H1 (cell line): ENCODE data around the gene UBE2G2. TPM values are rescaled to one million over a fixed set of nuclear protein-coding genes. Genes with fewer than 3 reads are reported as not detected.

Experiments used
- CTCF ChIA-PET: fragments of 300-600 bp; sonication (Branson Sonifier 250); formaldehyde crosslinking; loops from one replicate; lab custom pipeline; 2021; ENCODE audit not compliant: partially characterized antibody; lab: Charles Lee
- POLR2A ChIA-PET: fragments of 300-600 bp; sonication (Branson Sonifier 250); formaldehyde crosslinking; loops from one replicate; lab custom pipeline; 2021; ENCODE audit warnings: inconsistent platforms; ENCODE audit not compliant: partially characterized antibody; lab: Charles Lee
- DNase-seq, 2 experiments: peaks; one replicate each; pipeline versions ENCODE4 v3.0.0 to v3.0.0-alpha.2; 2010 to 2022; ENCODE audit warnings: low spot score in 2 of 2, low read depth in 1 of 2, mixed read lengths in 1 of 2
- FAIRE-seq: peaks from 2 replicates; lab custom pipeline; 2011; peaks lifted over from hg19 to GRCh38; lab: Jason Lieb, UNC
- H2AFZ ChIP-seq: 2 replicates; pipeline ENCODE4 v1.8.1; 2012; ENCODE audit warnings: low read length, inconsistent platforms
- H2AK5ac ChIP-seq: 2 replicates; pipeline ENCODE4 v1.6.1; 2013; ENCODE audit warnings: low read depth, low read length
- H2BK120ac ChIP-seq: replicated peaks from 2 replicates; pipeline ENCODE3; 2013; ENCODE audit warnings: low read depth, low read length, inconsistent platforms
- H2BK12ac ChIP-seq: 2 replicates; pipeline ENCODE4 v1.6.1; 2013; ENCODE audit warnings: low read depth, low read length
- H2BK15ac ChIP-seq: 2 replicates; pipeline ENCODE4 v1.6.1; 2013; ENCODE audit warnings: low read length
- H2BK20ac ChIP-seq: 2 replicates; pipeline ENCODE4 v1.6.1; 2013; ENCODE audit warnings: low read length
- H2BK5ac ChIP-seq: 2 replicates; pipeline ENCODE4 v1.6.1; 2013; ENCODE audit warnings: low read depth, low read length
- H3K14ac ChIP-seq: 2 replicates; pipeline ENCODE4 v1.6.1; 2013; ENCODE audit warnings: inconsistent platforms; ENCODE audit not compliant: insufficient read length
- H3K18ac ChIP-seq: 2 replicates; pipeline ENCODE4 v1.6.1; 2013; ENCODE audit warnings: low read length; ENCODE audit errors: extremely low read depth
- H3K23ac ChIP-seq: 2 replicates; pipeline ENCODE4 v1.6.1; 2013; ENCODE audit warnings: inconsistent platforms; ENCODE audit not compliant: insufficient read length
- H3K23me2 ChIP-seq: 2 replicates; pipeline ENCODE4 v1.6.1; 2013; ENCODE audit warnings: low read depth, low read length
- H3K27ac ChIP-seq: 2 replicates; pipeline ENCODE4 v1.6.1; 2011; ENCODE audit warnings: low read depth, low read length, inconsistent platforms
- H3K27me3 ChIP-seq, 4 experiments: replicated peaks in 1 of 4; 1 replicate in 1 of 4; 2 replicates in 3 of 4; pipeline versions ENCODE4 v1.6.1 to v1.8.1; 2011 to 2013; ENCODE audit warnings: low read length in 3 of 4, mild to moderate bottlenecking in 3 of 4, inconsistent platforms in 2 of 4, mixed read lengths in 2 of 4, moderate library complexity in 1 of 4; ENCODE audit not compliant: control insufficient read depth in 3 of 4, insufficient read depth in 3 of 4; ENCODE audit errors: extremely low read depth in 1 of 4
- H3K36me3 ChIP-seq, 4 experiments: 2 replicates each; pipeline versions ENCODE4 v1.6.1 to v1.8.1; 2011 to 2013; ENCODE audit warnings: mild to moderate bottlenecking in 4 of 4, low read length in 3 of 4, moderate library complexity in 2 of 4, control low read depth in 1 of 4, inconsistent platforms in 1 of 4; ENCODE audit not compliant: insufficient read depth in 4 of 4, control insufficient read depth in 2 of 4
- H3K4ac ChIP-seq: replicated peaks from 2 replicates; pipeline ENCODE3; 2013; ENCODE audit warnings: low read length, low read depth, mixed read lengths, inconsistent platforms; ENCODE audit not compliant: insufficient read length
- H3K4me1 ChIP-seq, 4 experiments: replicated peaks in 1 of 4; 1 replicate in 1 of 4; 2 replicates in 3 of 4; pipeline versions ENCODE4 v1.6.1 to v1.8.1; 2011 to 2013; ENCODE audit warnings: low read length in 3 of 4, inconsistent platforms in 2 of 4, mixed read lengths in 1 of 4; ENCODE audit not compliant: insufficient read depth in 4 of 4, control insufficient read depth in 3 of 4
- H3K4me2 ChIP-seq, 2 experiments: 2 replicates each; pipeline versions ENCODE4 v1.6.1 to v1.8.1; 2011 to 2013; ENCODE audit warnings: low read depth in 2 of 2, low read length in 2 of 2, control low read depth in 1 of 2, inconsistent platforms in 1 of 2, mild to moderate bottlenecking in 1 of 2; ENCODE audit not compliant: insufficient read depth in 1 of 2
- H3K4me3 ChIP-seq, 4 experiments: fragments of 200-600, 300-600 bp in 1 of 4; sonication (generic), shearing (Covaris generic), sonication (Bioruptor Twin) in 1 of 4; 2 replicates each; pipeline versions ENCODE4 v1.5.1 to v1.8.1; 2011 to 2016; ENCODE audit warnings: low read length in 4 of 4, low read depth in 3 of 4, control low read depth in 2 of 4, inconsistent platforms in 2 of 4, mild to moderate bottlenecking in 2 of 4, mixed read lengths in 1 of 4, moderate library complexity in 1 of 4; ENCODE audit not compliant: insufficient read depth in 2 of 4; ENCODE audit errors: extremely low read depth in 1 of 4
- H3K56ac ChIP-seq: replicated peaks from 2 replicates; pipeline ENCODE3; 2013; ENCODE audit warnings: low read depth, mild to moderate bottlenecking, mixed read lengths, low read length, inconsistent platforms; ENCODE audit not compliant: insufficient read length
- H3K79me1 ChIP-seq: 2 replicates; pipeline ENCODE4 v1.6.1; 2013; ENCODE audit warnings: low read depth, low read length, control low read depth
- H3K79me2 ChIP-seq, 2 experiments: 2 replicates each; pipeline versions ENCODE4 v1.6.1 to v1.8.1; 2012 to 2013; ENCODE audit warnings: low read length in 2 of 2, mild to moderate bottlenecking in 2 of 2, inconsistent platforms in 1 of 2; ENCODE audit not compliant: insufficient read depth in 2 of 2, control insufficient read depth in 1 of 2
- H3K9ac ChIP-seq, 4 experiments: replicated peaks in 1 of 4; 1 replicate in 1 of 4; 2 replicates in 3 of 4; pipeline versions ENCODE4 v1.6.1 to v1.8.1; 2011 to 2013; ENCODE audit warnings: low read depth in 3 of 4, low read length in 3 of 4, control low read depth in 2 of 4, mild to moderate bottlenecking in 2 of 4, moderate library complexity in 2 of 4, inconsistent platforms in 1 of 4; ENCODE audit errors: extremely low read depth in 1 of 4
- H3K9me3 ChIP-seq, 2 experiments: 2 replicates each; pipeline versions ENCODE4 v1.6.1 to v1.8.1; 2012 to 2013; ENCODE audit warnings: mild to moderate bottlenecking in 2 of 2, moderate library complexity in 2 of 2, control low read depth in 1 of 2, inconsistent platforms in 1 of 2, low read depth in 1 of 2, low read length in 1 of 2, mixed read lengths in 1 of 2; ENCODE audit not compliant: insufficient read depth in 2 of 2
- H4K20me1 ChIP-seq, 2 experiments: replicated peaks in 1 of 2; 2 replicates each; pipeline versions ENCODE3 to v1.8.1; 2011 to 2013; ENCODE audit warnings: inconsistent platforms in 2 of 2, low read length in 2 of 2, mild to moderate bottlenecking in 1 of 2; ENCODE audit not compliant: insufficient read depth in 2 of 2, control insufficient read depth in 1 of 2
- H4K5ac ChIP-seq: 2 replicates; pipeline ENCODE4 v1.6.1; 2013; ENCODE audit warnings: low read length, low read depth, mixed read lengths, inconsistent platforms; ENCODE audit not compliant: insufficient read length
- H4K8ac ChIP-seq: 2 replicates; pipeline ENCODE4 v1.8.0; 2013; ENCODE audit warnings: mild to moderate bottlenecking, moderate library complexity, low read length, inconsistent platforms; ENCODE audit not compliant: insufficient read depth; ENCODE audit errors: extremely low read depth
- H4K91ac ChIP-seq: replicated peaks from 2 replicates; pipeline ENCODE3; 2013; ENCODE audit warnings: low read length, mixed read lengths, inconsistent platforms; ENCODE audit not compliant: insufficient read length
- CBX8 ChIP-seq: fragments of 300-800, 300-1000 bp; sonication (generic); IDR thresholded peaks from 2 replicates; pipeline ENCODE4 v1.7.1; 2016; ENCODE audit warnings: low read depth, low read length, borderline replicate concordance
- CHD1 ChIP-seq: IDR thresholded peaks from 2 replicates; pipeline ENCODE4 v1.6.1; 2012; ENCODE audit warnings: low read depth, low read length, improper control_type of control experiment
- CREB1 ChIP-seq: IDR thresholded peaks from 2 replicates; pipeline ENCODE4 v1.6.1; 2012; ENCODE audit warnings: inconsistent platforms
- GTF2F1 ChIP-seq: IDR thresholded peaks from 2 replicates; pipeline ENCODE4 v1.6.1; 2012; ENCODE audit warnings: low read depth, low read length, improper control_type of control experiment, borderline replicate concordance
- JUN ChIP-seq: IDR thresholded peaks from 2 replicates; pipeline ENCODE4 v1.6.1; 2011; ENCODE audit warnings: low read depth, mild to moderate bottlenecking, improper control_type of control experiment, low read length
- PHF8 ChIP-seq: fragments of 200-600 bp; sonication (generic); conservative IDR thresholded peaks from 2 replicates; pipeline ENCODE4 v1.7.1; 2012; ENCODE audit warnings: low read depth, mild to moderate bottlenecking, inconsistent platforms, low read length, moderate library complexity
- RBBP5 ChIP-seq: IDR thresholded peaks from 2 replicates; pipeline ENCODE4 v1.7.1; 2012; ENCODE audit warnings: low read depth, mild to moderate bottlenecking, inconsistent platforms, low read length, moderate library complexity, borderline replicate concordance
- TAF1 ChIP-seq: IDR thresholded peaks from 2 replicates; pipeline ENCODE4 v1.6.1; 2011; ENCODE audit warnings: mild to moderate bottlenecking, low read depth, low read length
- TAF7 ChIP-seq: optimal IDR thresholded peaks from 2 replicates; pipeline ENCODE3; 2011; ENCODE audit warnings: low read depth, mild to moderate bottlenecking, inconsistent platforms, low read length, moderate library complexity, borderline replicate concordance
- TBP ChIP-seq: IDR thresholded peaks from 2 replicates; pipeline ENCODE4 v1.6.1; 2011; ENCODE audit warnings: low read depth, low read length, improper control_type of control experiment
- YY1 ChIP-seq: IDR thresholded peaks from 2 replicates; pipeline ENCODE4 v1.6.1; 2011; ENCODE audit warnings: low read depth, mild to moderate bottlenecking, low read length
- WGBS, 2 experiments: shearing (Covaris generic) in 1 of 2; methylation state at CpG; one replicate each; pipeline versions ENCODE4 v1.1.6 to v1.1.7; 2013 to 2015; ENCODE audit warnings: low lambda C conversion rate in 2 of 2, mixed read lengths in 2 of 2, inconsistent platforms in 1 of 2, low coverage in 1 of 2, missing lambda C conversion rate in 1 of 2; ENCODE audit not compliant: insufficient replicate concordance in 2 of 2, insufficient coverage in 1 of 2, insufficient read length in 1 of 2; ENCODE audit errors: extremely low coverage in 1 of 2, missing lambda C conversion rate in 1 of 2; 5-methylcytosine and 5-hydroxymethylcytosine counted together
- polyA plus RNA-seq, 7 experiments: library from polyadenylated mRNA; depleted of rRNA in 3 of 7; stranded (reverse) in 5 of 7; unstranded in 2 of 7; fragments of >200 nt in 5 of 7; fragments of 200-250 nt in 2 of 7; gene quantifications; 1 replicate in 5 of 7; 2 replicates in 1 of 7; 4 replicates in 1 of 7; pipeline versions ENCODE4 v1.2.1 to v1.2.3, GENCODE V29; 2011 to 2013; ENCODE audit warnings: missing spikeins in 2 of 7, mixed read lengths in 2 of 7
- total RNA-seq: library from RNA; stranded (reverse); fragmentation: NEBNext Ultra II Directional; extraction: Animal tissue kit (Norgen Biotek cat#: 25700); gene quantifications from 2 replicates; pipeline ENCODE4 v1.2.1, GENCODE V29; 2021

The UBE2G2 gene
- total and polyA plus RNA-seq, 2 of the 8 experiments (the other 6 are each of a cell fraction or from before 2014, with no cell fraction given), result 96.3 to 101 TPM

DNA sequence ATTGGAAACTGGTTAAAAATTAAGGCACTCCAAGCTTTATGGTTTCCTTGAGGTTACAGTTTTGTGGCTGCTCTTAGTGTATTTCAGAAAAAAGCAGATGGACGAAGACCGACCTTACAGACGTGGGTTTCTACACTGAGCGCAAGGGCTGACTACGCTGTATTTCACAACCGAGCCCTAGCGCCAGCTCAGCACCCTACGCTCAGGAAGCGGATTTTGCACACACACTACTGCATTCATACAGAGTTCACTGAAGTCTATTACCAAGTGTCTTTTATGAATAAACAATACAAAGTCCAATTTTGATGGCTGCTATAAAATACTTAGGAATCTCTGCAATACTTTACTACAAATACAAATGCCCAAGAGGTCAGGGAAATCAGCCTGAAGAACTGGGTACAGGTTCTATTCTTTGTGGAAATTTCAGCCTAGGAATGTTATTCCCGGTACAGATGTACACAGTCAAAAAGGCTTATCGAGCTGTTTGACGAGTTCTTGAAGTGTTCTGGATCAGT is 48.1 kb upstream of the UBE2G2 start:
- Histone ChIP-seq H3K79me1 (peaks cover 2% of the 10 kb centered on the region; the same call in 1 of the 2 replicates), H3K4me1 (peaks cover 0 to 11% (median 4%) of the 10 kb centered on the region in 4 experiments; a peak in 4 of 7 replicates), H2AFZ (no peak overlapping the region), H3K79me2 (no peaks in the 10 kb centered on the region; a peak in 1 of 4 replicates), H3K27ac (no peak overlapping the region), H4K20me1 (peaks cover 3 to 11% of the 10 kb centered on the region in 2 experiments), H3K9me3 (no peaks in the 10 kb centered on the region; a peak in 1 of 4 replicates), H4K91ac (no peak overlapping the region), H3K27me3 (no peaks in the 10 kb centered on the region), H3K14ac (no peak overlapping the region), H3K4ac (no peak overlapping the region), H2BK5ac (no peak overlapping the region), H2BK120ac (no peak overlapping the region), H3K23ac (no peak overlapping the region), H3K36me3 (peaks cover 15 to 34% (median 27%) of the 10 kb centered on the region in 4 experiments; a peak in 7 of 8 replicates), H3K4me3 (no peak overlapping the region), H2BK12ac (no peak overlapping the region), H3K9ac (no peak overlapping the region), H3K56ac (no peak overlapping the region), H4K5ac (no peak overlapping the region), H3K23me2 (no peaks in the 10 kb centered on the region), H3K4me2 (no peak overlapping the region), H2AK5ac (no peak overlapping the region), H4K8ac (no peak overlapping the region), H2BK20ac (no peak overlapping the region), H2BK15ac (no peak overlapping the region), H3K18ac (no peak overlapping the region)
- FAIRE-seq (no peak), DNase-seq (no peak)
- CTCF ChIA-PET, result interaction anchor here (0.7 to 1.4 kb wide), 3 partner anchors 12 to 49 kb away, joined by 3 to 6 read pairs (median 3); partner anchors contain the start of gene UBE2G2
- WGBS, 2 experiments, result 97% methylated on average over 12 of the region's 12 CpGs; no CpG with 5 or more reads in 1 of the 2 experiments
- POLR2A ChIA-PET, result no interaction called here
- TF ChIP-seq PHF8 (no peak), JUN (no peak), TBP (no peak), RBBP5 (no peak), GTF2F1 (no peak), CREB1 (no peak), TAF1 (no peak), TAF7 (no peak), CBX8 (no peak), YY1 (no peak), CHD1 (no peak)
